Esophagus squamous epithelium (tissue), 4 donors: ENCODE results near the gene TDO2.

Experiments
- POLR2A ChIP-seq, 4 donors: fragments of 450-650 bp; IDR thresholded peaks; one replicate each; pipeline ENCODE4 v1.6.1; 2017; ENCODE audit warnings: antibody characterized with exemption in 4 of 4, mild to moderate bottlenecking in 4 of 4, moderate library complexity in 3 of 4
- TF ChIP-seq, protein P1 (sequence below), 6 experiments: fragments of 450-650 bp in 4 of 6; fragments of 200-600 bp in 2 of 6; sonication (generic) in 2 of 6; IDR thresholded peaks; one replicate each; pipeline ENCODE4 v1.5.1; 2016 to 2019; ENCODE audit warnings: antibody characterized with exemption in 6 of 6, mild to moderate bottlenecking in 4 of 6, moderate library complexity in 4 of 6

DNA sequence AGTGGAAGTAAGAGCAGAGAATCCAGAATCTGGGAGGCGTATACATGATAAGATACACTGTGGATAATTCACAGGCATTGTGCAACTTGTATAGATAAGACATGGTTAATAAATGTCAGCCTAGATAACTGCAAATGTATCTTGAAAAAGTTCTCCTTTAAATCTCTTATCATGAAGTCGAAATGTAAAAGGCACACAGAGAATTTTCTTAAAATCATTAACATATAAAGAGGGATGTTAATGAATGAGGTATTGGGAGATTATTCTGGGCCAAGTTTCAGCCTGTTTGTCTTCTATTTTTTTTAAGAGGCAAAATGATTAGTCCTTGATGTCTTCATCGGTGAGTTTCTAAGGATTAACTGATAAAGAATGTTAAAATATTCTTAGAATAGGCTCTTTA is 835 bp downstream of the TDO2 start:
- TF ChIP-seq, protein P1, sequence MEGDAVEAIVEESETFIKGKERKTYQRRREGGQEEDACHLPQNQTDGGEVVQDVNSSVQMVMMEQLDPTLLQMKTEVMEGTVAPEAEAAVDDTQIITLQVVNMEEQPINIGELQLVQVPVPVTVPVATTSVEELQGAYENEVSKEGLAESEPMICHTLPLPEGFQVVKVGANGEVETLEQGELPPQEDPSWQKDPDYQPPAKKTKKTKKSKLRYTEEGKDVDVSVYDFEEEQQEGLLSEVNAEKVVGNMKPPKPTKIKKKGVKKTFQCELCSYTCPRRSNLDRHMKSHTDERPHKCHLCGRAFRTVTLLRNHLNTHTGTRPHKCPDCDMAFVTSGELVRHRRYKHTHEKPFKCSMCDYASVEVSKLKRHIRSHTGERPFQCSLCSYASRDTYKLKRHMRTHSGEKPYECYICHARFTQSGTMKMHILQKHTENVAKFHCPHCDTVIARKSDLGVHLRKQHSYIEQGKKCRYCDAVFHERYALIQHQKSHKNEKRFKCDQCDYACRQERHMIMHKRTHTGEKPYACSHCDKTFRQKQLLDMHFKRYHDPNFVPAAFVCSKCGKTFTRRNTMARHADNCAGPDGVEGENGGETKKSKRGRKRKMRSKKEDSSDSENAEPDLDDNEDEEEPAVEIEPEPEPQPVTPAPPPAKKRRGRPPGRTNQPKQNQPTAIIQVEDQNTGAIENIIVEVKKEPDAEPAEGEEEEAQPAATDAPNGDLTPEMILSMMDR (IDR thresholded peaks at IDR 0.05), result no peak
- TF ChIP-seq POLR2A (IDR thresholded peaks at IDR 0.05), result no peak
